WTC11 (cell line): Measurements from ENCODE around the gene BSN. TPM values are rescaled to one million over a fixed set of nuclear protein-coding genes. Genes with fewer than 3 reads are reported as not detected.

Experiments used
- ATAC-seq: fragments of 200-7000 bp; cut with Tn5 transposase; 2 replicates; pipeline ENCODE4 v1.10.0; 2021; ENCODE audit warnings: mild to moderate bottlenecking, moderate library complexity
- Bru-seq: library from RNA; stranded (reverse); fragments of 400-500 nt; gene quantifications from one replicate; lab custom pipeline; 2021; lab: Mats Ljungman, UMichigan
- CTCF ChIA-PET: fragments of 300-600 bp; sonication (Branson Sonifier 250); formaldehyde crosslinking; loops from one replicate; lab custom pipeline; 2021; ENCODE audit warnings: antibody characterized with exemption; lab: Charles Lee
- POLR2A ChIA-PET: fragments of 350-600 bp; sonication (Branson Sonifier 250); formaldehyde crosslinking; loops from one replicate; lab custom pipeline; 2021; ENCODE audit warnings: antibody characterized with exemption; lab: Charles Lee
- DNase-seq: peaks from one replicate; pipeline ENCODE4 v3.0.0; 2021; ENCODE audit warnings: low spot score
- H3K27ac Mint-ChIP-seq: 2 replicates; pipeline ENCODE4 v1.8.0; 2021; ENCODE audit warnings: mixed read lengths
- H3K27me3 Mint-ChIP-seq: 2 replicates; pipeline ENCODE4 v1.8.0; 2021; ENCODE audit warnings: low read depth, mild to moderate bottlenecking, moderate library complexity, mixed read lengths
- H3K36me3 Mint-ChIP-seq: 2 replicates; pipeline ENCODE4 v1.8.0; 2021; ENCODE audit warnings: mixed read lengths
- H3K4me1 Mint-ChIP-seq: 2 replicates; pipeline ENCODE4 v1.8.0; 2022; ENCODE audit warnings: mixed read lengths
- H3K4me3 Mint-ChIP-seq: 2 replicates; pipeline ENCODE4 v1.8.0; 2021; ENCODE audit warnings: mild to moderate bottlenecking, moderate library complexity, mixed read lengths
- H3K9me3 Mint-ChIP-seq: 2 replicates; pipeline ENCODE4 v1.8.0; 2021; ENCODE audit warnings: mixed read lengths
- CBFB ChIP-seq: sonication (generic); formaldehyde crosslinking; IDR thresholded peaks from 2 replicates; pipeline ENCODE4 v1.8.1; 2022; ENCODE audit warnings: mild to moderate bottlenecking, low read depth, missing genetic modification reagents
- CREM ChIP-seq: sonication (generic); formaldehyde crosslinking; IDR thresholded peaks from 2 replicates; pipeline ENCODE4 v1.8.1; 2022; ENCODE audit warnings: mild to moderate bottlenecking, missing genetic modification reagents, moderate library complexity
- ETV6 ChIP-seq: sonication (generic); formaldehyde crosslinking; IDR thresholded peaks from 2 replicates; pipeline ENCODE4 v1.8.1; 2022; ENCODE audit warnings: mild to moderate bottlenecking, missing genetic modification reagents
- FOXK1 ChIP-seq: sonication (generic); formaldehyde crosslinking; IDR thresholded peaks from 2 replicates; pipeline ENCODE4 v1.8.0; 2022; ENCODE audit warnings: mild to moderate bottlenecking, moderate library complexity, missing genetic modification reagents
- FOXP1 ChIP-seq: sonication (generic); formaldehyde crosslinking; IDR thresholded peaks from 2 replicates; pipeline ENCODE4 v1.8.0; 2022; ENCODE audit warnings: missing genetic modification reagents, mild to moderate bottlenecking, moderate library complexity, borderline replicate concordance
- NFATC4 ChIP-seq: fragments of 250-450 bp; sonication (Bioruptor Pico); IDR thresholded peaks from 2 replicates; pipeline ENCODE4 v1.9.0; 2021; ENCODE audit warnings: mild to moderate bottlenecking
- NFYB ChIP-seq: sonication (generic); formaldehyde crosslinking; conservative IDR thresholded peaks from 2 replicates; pipeline ENCODE4 v1.8.0; 2022; ENCODE audit warnings: low read depth, missing genetic modification reagents
- NR2C2 ChIP-seq: sonication (generic); formaldehyde crosslinking; IDR thresholded peaks from 2 replicates; pipeline ENCODE4 v1.8.0; 2022; ENCODE audit warnings: mild to moderate bottlenecking, missing genetic modification reagents
- OVOL2 ChIP-seq: fragments of 250-450 bp; sonication (Bioruptor Pico); IDR thresholded peaks from 2 replicates; pipeline ENCODE4 v1.9.0; 2021; ENCODE audit warnings: mild to moderate bottlenecking, borderline replicate concordance
- ZNF263 ChIP-seq: sonication (generic); formaldehyde crosslinking; IDR thresholded peaks from 2 replicates; pipeline ENCODE4 v1.8.1; 2022; ENCODE audit warnings: low read depth, mild to moderate bottlenecking, moderate library complexity, missing genetic modification reagents
- long read RNA-seq, 3 experiments: library from RNA in 1 of 3; library from capped mRNA in 1 of 3; library from polyadenylated mRNA in 1 of 3; unstranded in 2 of 3; stranded (forward) in 1 of 3; transcript quantifications; one replicate each; pipeline ENCODE4 v2.0.0, GENCODE V29; 2021
- total RNA-seq: library from RNA; stranded (reverse); gene quantifications from 3 replicates; pipeline ENCODE4 v1.2.3, GENCODE V29; 2021
- TF ChIP-seq, protein P1 (sequence below): sonication (generic); formaldehyde crosslinking; IDR thresholded peaks from 2 replicates; pipeline ENCODE4 v1.8.1; 2022; ENCODE audit warnings: mild to moderate bottlenecking, moderate library complexity, missing genetic modification reagents
- TF ChIP-seq, protein P2 (sequence below): sonication (generic); formaldehyde crosslinking; IDR thresholded peaks from 2 replicates; pipeline ENCODE4 v1.8.1; 2023; ENCODE audit warnings: mild to moderate bottlenecking, missing genetic modification reagents, moderate library complexity
- TF ChIP-seq, protein P3 (sequence below): sonication (generic); formaldehyde crosslinking; IDR thresholded peaks from 2 replicates; pipeline ENCODE4 v1.8.0; 2022; ENCODE audit warnings: mild to moderate bottlenecking, missing genetic modification reagents
- TF ChIP-seq, protein P4 (sequence below): sonication (generic); formaldehyde crosslinking; IDR thresholded peaks from 2 replicates; pipeline ENCODE4 v1.8.1; 2023; ENCODE audit warnings: mild to moderate bottlenecking, moderate library complexity, missing genetic modification reagents
- TF ChIP-seq, protein P5 (sequence below): sonication (generic); formaldehyde crosslinking; IDR thresholded peaks from 2 replicates; pipeline ENCODE4 v1.8.1; 2022; ENCODE audit warnings: low read depth, missing genetic modification reagents, borderline replicate concordance
- TF ChIP-seq, protein P6 (sequence below): sonication (generic); formaldehyde crosslinking; conservative IDR thresholded peaks from 2 replicates; pipeline ENCODE4 v1.8.1; 2023; ENCODE audit warnings: mild to moderate bottlenecking, low read depth, missing genetic modification reagents, moderate library complexity
- TF ChIP-seq, protein P7 (sequence below): sonication (generic); formaldehyde crosslinking; IDR thresholded peaks from 2 replicates; pipeline ENCODE4 v1.8.0; 2022; ENCODE audit warnings: mild to moderate bottlenecking, missing genetic modification reagents

BSN gene, protein sequence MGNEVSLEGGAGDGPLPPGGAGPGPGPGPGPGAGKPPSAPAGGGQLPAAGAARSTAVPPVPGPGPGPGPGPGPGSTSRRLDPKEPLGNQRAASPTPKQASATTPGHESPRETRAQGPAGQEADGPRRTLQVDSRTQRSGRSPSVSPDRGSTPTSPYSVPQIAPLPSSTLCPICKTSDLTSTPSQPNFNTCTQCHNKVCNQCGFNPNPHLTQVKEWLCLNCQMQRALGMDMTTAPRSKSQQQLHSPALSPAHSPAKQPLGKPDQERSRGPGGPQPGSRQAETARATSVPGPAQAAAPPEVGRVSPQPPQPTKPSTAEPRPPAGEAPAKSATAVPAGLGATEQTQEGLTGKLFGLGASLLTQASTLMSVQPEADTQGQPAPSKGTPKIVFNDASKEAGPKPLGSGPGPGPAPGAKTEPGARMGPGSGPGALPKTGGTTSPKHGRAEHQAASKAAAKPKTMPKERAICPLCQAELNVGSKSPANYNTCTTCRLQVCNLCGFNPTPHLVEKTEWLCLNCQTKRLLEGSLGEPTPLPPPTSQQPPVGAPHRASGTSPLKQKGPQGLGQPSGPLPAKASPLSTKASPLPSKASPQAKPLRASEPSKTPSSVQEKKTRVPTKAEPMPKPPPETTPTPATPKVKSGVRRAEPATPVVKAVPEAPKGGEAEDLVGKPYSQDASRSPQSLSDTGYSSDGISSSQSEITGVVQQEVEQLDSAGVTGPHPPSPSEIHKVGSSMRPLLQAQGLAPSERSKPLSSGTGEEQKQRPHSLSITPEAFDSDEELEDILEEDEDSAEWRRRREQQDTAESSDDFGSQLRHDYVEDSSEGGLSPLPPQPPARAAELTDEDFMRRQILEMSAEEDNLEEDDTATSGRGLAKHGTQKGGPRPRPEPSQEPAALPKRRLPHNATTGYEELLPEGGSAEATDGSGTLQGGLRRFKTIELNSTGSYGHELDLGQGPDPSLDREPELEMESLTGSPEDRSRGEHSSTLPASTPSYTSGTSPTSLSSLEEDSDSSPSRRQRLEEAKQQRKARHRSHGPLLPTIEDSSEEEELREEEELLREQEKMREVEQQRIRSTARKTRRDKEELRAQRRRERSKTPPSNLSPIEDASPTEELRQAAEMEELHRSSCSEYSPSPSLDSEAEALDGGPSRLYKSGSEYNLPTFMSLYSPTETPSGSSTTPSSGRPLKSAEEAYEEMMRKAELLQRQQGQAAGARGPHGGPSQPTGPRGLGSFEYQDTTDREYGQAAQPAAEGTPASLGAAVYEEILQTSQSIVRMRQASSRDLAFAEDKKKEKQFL (N-terminal part only)
- total RNA-seq (1.7 to 2.8 TPM (median 2.4 TPM) in 3 replicates), Bru-seq, nascent RNA (percentile 35 among the genes with signal in this experiment)
- long read RNA-seq, experiment 1, partial matches to known transcripts: 1 of 3 reads
- long read RNA-seq, experiment 1, other reads (novel, unspliced or antisense): 2 of 3 reads
- long read RNA-seq, experiment 2, partial matches to known transcripts: 0 of 3 reads
- long read RNA-seq, experiment 2, other reads (novel, unspliced or antisense): 3 of 3 reads
- long read RNA-seq, experiment 3: 0 reads

DNA sequence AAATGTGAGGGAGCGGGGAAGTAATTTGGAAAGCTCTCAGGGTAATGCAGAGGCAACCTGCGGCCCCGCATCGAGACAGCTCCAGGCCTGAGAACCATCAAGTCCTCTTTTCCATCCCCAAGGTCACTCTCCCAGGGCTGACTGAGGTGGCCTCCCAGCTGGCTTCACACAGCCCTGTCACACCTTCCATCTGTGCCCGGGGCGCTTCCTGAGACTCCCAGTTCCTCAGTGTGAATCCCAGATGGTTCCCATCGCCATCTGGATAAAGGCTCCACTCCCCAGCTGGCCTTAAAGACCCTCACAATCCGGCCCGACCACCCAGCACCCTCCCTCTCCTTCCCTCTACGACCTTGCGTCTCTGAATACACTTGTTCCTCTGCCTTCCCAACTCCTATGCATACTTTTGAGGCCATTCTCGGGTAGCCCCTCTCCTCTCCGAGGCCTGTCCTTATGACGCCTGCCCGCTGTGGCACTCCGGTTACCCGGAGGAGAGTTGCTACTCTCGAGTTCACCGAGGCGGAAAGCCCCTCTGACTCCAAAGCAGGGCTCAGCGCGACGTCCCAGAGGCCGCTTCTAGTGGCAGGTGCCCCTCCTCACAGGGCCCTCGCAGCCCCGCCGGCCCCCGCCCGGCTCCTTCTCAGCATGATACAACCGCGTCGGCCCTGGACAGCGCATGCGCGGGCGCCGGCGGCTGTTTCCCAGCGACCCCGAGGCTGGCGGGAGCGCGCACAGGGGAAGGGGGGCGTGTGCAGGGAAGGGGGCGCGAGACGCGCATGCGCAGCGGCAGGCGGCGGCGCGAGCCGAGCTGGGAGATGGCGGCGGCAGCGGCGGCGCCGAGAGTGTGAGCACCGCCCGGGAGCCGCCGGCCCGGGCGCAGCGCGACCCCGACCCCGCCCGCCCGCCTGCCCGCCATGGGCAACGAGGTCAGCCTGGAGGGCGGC lies at the start of gene BSN:
Gene BSN (plus strand): TSS at position 786 of the 941 bp plus-strand sequence. CDS start 126 bp downstream, at position 912.
- H3K4me1 Mint-ChIP-seq: peaks cover 17% of the 10 kb centered on the region
- CTCF ChIA-PET: interaction anchor here (0.7 to 5.3 kb wide), 9 partner anchors 10 to 547 kb away, joined by 3 to 70 read pairs (median 6); partner anchors contain the start of gene WDR6

More for the DNA sequence above, at the start of gene BSN:
- peak within 1 kb of the TSS; percentile 97 for H3K27ac Mint-ChIP-seq
- TF ChIP-seq, protein P1, sequence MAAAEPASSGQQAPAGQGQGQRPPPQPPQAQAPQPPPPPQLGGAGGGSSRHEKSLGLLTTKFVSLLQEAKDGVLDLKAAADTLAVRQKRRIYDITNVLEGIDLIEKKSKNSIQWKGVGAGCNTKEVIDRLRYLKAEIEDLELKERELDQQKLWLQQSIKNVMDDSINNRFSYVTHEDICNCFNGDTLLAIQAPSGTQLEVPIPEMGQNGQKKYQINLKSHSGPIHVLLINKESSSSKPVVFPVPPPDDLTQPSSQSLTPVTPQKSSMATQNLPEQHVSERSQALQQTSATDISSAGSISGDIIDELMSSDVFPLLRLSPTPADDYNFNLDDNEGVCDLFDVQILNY (CRISPR knock-in tag): 0 out of 2 replicates have a peak, but pooled peaks have one; percentile 35
- TF ChIP-seq, protein P2, sequence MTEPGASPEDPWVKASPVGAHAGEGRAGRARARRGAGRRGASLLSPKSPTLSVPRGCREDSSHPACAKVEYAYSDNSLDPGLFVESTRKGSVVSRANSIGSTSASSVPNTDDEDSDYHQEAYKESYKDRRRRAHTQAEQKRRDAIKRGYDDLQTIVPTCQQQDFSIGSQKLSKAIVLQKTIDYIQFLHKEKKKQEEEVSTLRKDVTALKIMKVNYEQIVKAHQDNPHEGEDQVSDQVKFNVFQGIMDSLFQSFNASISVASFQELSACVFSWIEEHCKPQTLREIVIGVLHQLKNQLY: no peak
- TF ChIP-seq FOXK1: no peak; the same call in 1 of the 2 replicates
- TF ChIP-seq FOXP1 (CRISPR knock-in tag): peak; percentile 80; the same call in 1 of the 2 replicates
- TF ChIP-seq, protein P3, sequence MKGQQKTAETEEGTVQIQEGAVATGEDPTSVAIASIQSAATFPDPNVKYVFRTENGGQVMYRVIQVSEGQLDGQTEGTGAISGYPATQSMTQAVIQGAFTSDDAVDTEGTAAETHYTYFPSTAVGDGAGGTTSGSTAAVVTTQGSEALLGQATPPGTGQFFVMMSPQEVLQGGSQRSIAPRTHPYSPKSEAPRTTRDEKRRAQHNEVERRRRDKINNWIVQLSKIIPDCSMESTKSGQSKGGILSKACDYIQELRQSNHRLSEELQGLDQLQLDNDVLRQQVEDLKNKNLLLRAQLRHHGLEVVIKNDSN (CRISPR knock-in tag): peak; percentile 34; the same call in 1 of the 2 replicates
- TF ChIP-seq ZNF263: no peak
- no peak for TF ChIP-seq OVOL2
- TF ChIP-seq, protein P4, sequence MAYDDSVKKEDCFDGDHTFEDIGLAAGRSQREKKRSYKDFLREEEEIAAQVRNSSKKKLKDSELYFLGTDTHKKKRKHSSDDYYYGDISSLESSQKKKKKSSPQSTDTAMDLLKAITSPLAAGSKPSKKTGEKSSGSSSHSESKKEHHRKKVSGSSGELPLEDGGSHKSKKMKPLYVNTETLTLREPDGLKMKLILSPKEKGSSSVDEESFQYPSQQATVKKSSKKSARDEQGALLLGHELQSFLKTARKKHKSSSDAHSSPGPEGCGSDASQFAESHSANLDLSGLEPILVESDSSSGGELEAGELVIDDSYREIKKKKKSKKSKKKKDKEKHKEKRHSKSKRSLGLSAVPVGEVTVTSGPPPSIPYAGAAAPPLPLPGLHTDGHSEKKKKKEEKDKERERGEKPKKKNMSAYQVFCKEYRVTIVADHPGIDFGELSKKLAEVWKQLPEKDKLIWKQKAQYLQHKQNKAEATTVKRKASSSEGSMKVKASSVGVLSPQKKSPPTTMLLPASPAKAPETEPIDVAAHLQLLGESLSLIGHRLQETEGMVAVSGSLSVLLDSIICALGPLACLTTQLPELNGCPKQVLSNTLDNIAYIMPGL (CRISPR knock-in tag): peak; percentile 8; the same call in 1 of the 2 replicates
- no peak; the same call in 1 of the 2 replicates for TF ChIP-seq CREM (CRISPR knock-in tag)
- TF ChIP-seq NR2C2: no peak
- 0 out of 2 replicates have a peak, but pooled peaks have one; percentile 28 for TF ChIP-seq CBFB (CRISPR knock-in tag)
- TF ChIP-seq NFYB (CRISPR knock-in tag): no peak
- no peak for TF ChIP-seq NFATC4 (CRISPR knock-in tag)
- TF ChIP-seq, protein P5, sequence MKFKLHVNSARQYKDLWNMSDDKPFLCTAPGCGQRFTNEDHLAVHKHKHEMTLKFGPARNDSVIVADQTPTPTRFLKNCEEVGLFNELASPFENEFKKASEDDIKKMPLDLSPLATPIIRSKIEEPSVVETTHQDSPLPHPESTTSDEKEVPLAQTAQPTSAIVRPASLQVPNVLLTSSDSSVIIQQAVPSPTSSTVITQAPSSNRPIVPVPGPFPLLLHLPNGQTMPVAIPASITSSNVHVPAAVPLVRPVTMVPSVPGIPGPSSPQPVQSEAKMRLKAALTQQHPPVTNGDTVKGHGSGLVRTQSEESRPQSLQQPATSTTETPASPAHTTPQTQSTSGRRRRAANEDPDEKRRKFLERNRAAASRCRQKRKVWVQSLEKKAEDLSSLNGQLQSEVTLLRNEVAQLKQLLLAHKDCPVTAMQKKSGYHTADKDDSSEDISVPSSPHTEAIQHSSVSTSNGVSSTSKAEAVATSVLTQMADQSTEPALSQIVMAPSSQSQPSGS (CRISPR knock-in tag): no peak
- TF ChIP-seq ETV6 (CRISPR knock-in tag): peak; percentile 42; the same call in 1 of the 2 replicates
- TF ChIP-seq, protein P6, sequence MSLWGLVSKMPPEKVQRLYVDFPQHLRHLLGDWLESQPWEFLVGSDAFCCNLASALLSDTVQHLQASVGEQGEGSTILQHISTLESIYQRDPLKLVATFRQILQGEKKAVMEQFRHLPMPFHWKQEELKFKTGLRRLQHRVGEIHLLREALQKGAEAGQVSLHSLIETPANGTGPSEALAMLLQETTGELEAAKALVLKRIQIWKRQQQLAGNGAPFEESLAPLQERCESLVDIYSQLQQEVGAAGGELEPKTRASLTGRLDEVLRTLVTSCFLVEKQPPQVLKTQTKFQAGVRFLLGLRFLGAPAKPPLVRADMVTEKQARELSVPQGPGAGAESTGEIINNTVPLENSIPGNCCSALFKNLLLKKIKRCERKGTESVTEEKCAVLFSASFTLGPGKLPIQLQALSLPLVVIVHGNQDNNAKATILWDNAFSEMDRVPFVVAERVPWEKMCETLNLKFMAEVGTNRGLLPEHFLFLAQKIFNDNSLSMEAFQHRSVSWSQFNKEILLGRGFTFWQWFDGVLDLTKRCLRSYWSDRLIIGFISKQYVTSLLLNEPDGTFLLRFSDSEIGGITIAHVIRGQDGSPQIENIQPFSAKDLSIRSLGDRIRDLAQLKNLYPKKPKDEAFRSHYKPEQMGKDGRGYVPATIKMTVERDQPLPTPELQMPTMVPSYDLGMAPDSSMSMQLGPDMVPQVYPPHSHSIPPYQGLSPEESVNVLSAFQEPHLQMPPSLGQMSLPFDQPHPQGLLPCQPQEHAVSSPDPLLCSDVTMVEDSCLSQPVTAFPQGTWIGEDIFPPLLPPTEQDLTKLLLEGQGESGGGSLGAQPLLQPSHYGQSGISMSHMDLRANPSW (CRISPR knock-in tag): no peak
- TF ChIP-seq, protein P7, sequence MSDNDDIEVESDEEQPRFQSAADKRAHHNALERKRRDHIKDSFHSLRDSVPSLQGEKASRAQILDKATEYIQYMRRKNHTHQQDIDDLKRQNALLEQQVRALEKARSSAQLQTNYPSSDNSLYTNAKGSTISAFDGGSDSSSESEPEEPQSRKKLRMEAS: peak; percentile 72
- TF ChIP-seq, all 79 proteins: peak for 7
- peak within 1 kb of the TSS; percentile 99 for H3K4me3 Mint-ChIP-seq
- H3K36me3 Mint-ChIP-seq: no peaks in the 10 kb centered on the region
- DNase-seq (peak; percentile 93), ATAC-seq (peak; percentile 75)
- peaks cover 25% of the 10 kb centered on the region for H3K27me3 Mint-ChIP-seq
- POLR2A ChIA-PET: interaction anchor here (1.2 to 2.3 kb wide), 2 partner anchors 14 to 214 kb away, joined by 3 to 14 read pairs; partner anchors contain the start of gene USP4
- no peaks in the 10 kb centered on the region for H3K9me3 Mint-ChIP-seq
